HepG2 (cell line): ENCODE measurements around the gene FKBP14. TPM values are rescaled to one million over a fixed set of nuclear protein-coding genes. Genes with fewer than 3 reads are reported as not detected.

Experiments used
- ARID2 ChIP-seq: sonication (generic); formaldehyde crosslinking; IDR thresholded peaks from 2 replicates; pipeline ENCODE4 v1.8.1; 2022; ENCODE audit warnings: mild to moderate bottlenecking, missing genetic modification reagents, borderline replicate concordance
- ATF7 ChIP-seq, 2 experiments: fragments of 450-650 bp in 1 of 2; sonication (generic) in 1 of 2; formaldehyde crosslinking in 1 of 2; IDR thresholded peaks; 2 replicates each; pipeline versions ENCODE4 v1.4.0 to v1.6.1; 2016 to 2020; ENCODE audit warnings: antibody characterized with exemption in 1 of 2, mild to moderate bottlenecking in 1 of 2, missing genetic modification reagents in 1 of 2
- CBFB ChIP-seq: sonication (generic); formaldehyde crosslinking; IDR thresholded peaks from 2 replicates; pipeline ENCODE4 v1.4.0; 2020; ENCODE audit warnings: missing genetic modification reagents
- ELF4 ChIP-seq: sonication (generic); formaldehyde crosslinking; IDR thresholded peaks from 2 replicates; pipeline ENCODE4 v1.5.0; 2020; ENCODE audit warnings: missing genetic modification reagents, mild to moderate bottlenecking, moderate library complexity, borderline replicate concordance
- IKZF5 ChIP-seq: IDR thresholded peaks from 2 replicates; pipeline ENCODE4 v1.6.1; 2018; ENCODE audit warnings: missing genetic modification reagents, mild to moderate bottlenecking, missing compliant biosample characterization
- PAWR ChIP-seq: sonication (generic); formaldehyde crosslinking; IDR thresholded peaks from 2 replicates; pipeline ENCODE4 v1.4.0; 2020; ENCODE audit warnings: missing genetic modification reagents, mild to moderate bottlenecking, borderline replicate concordance
- PRDM15 ChIP-seq: sonication (generic); formaldehyde crosslinking; IDR thresholded peaks from 2 replicates; pipeline ENCODE4 v1.4.0; 2020; ENCODE audit warnings: missing genetic modification reagents
- RNF2 ChIP-seq: fragments of 450-650 bp; conservative IDR thresholded peaks from 2 replicates; pipeline ENCODE4 v1.6.1; 2016; ENCODE audit warnings: low read depth
- SKI ChIP-seq: fragments of 450-650 bp; IDR thresholded peaks from one replicate; pipeline ENCODE4 v1.6.1; 2018; ENCODE audit warnings: mild to moderate bottlenecking; ENCODE audit not compliant: partially characterized antibody
- ZBTB7B ChIP-seq: sonication (generic); formaldehyde crosslinking; IDR thresholded peaks from 2 replicates; pipeline ENCODE4 v1.4.0; 2020; ENCODE audit warnings: missing genetic modification reagents
- ZNF782 ChIP-seq: sonication (generic); formaldehyde crosslinking; IDR thresholded peaks from 2 replicates; pipeline ENCODE4 v1.4.0; 2020; ENCODE audit warnings: missing genetic modification reagents, mild to moderate bottlenecking, borderline replicate concordance
- polyA plus RNA-seq, 8 experiments: library from polyadenylated mRNA; depleted of rRNA in 3 of 8; stranded (reverse) in 7 of 8; unstranded in 1 of 8; fragments of >200 nt; fragmentation: Illumina TruSeq in 4 of 8; extraction: Trizol in 4 of 8; gene quantifications; 2 replicates each; pipeline versions ENCODE4 v1.2.1 to v1.2.3, GENCODE V29; 2011 to 2016; ENCODE audit warnings: low read depth in 4 of 8, missing spikeins in 1 of 8, mixed read lengths in 1 of 8; ENCODE audit not compliant: insufficient read depth in 1 of 8
- total RNA-seq, 5 experiments: library from RNA; depleted of rRNA; stranded (reverse); fragments of >200 nt; fragmentation: Illumina TruSeq; extraction: Trizol; gene quantifications; 2 replicates each; pipeline ENCODE4 v1.2.3, GENCODE V29; 2016; ENCODE audit warnings: low read depth in 1 of 5
- TF ChIP-seq, protein P1 (sequence below): sonication (generic); formaldehyde crosslinking; IDR thresholded peaks from 2 replicates; pipeline ENCODE4 v1.4.0; 2020; ENCODE audit warnings: mild to moderate bottlenecking, missing genetic modification reagents
- TF ChIP-seq, protein P2 (sequence below): sonication (generic); formaldehyde crosslinking; IDR thresholded peaks from 2 replicates; pipeline ENCODE4 v1.4.0; 2020; ENCODE audit warnings: low read depth, missing genetic modification reagents

FKBP14 gene
- total and polyA plus RNA-seq, 2 of the 13 experiments (the other 11 are each of a cell fraction or from before 2014, with no cell fraction given), result 20.0 to 32.3 TPM

DNA sequence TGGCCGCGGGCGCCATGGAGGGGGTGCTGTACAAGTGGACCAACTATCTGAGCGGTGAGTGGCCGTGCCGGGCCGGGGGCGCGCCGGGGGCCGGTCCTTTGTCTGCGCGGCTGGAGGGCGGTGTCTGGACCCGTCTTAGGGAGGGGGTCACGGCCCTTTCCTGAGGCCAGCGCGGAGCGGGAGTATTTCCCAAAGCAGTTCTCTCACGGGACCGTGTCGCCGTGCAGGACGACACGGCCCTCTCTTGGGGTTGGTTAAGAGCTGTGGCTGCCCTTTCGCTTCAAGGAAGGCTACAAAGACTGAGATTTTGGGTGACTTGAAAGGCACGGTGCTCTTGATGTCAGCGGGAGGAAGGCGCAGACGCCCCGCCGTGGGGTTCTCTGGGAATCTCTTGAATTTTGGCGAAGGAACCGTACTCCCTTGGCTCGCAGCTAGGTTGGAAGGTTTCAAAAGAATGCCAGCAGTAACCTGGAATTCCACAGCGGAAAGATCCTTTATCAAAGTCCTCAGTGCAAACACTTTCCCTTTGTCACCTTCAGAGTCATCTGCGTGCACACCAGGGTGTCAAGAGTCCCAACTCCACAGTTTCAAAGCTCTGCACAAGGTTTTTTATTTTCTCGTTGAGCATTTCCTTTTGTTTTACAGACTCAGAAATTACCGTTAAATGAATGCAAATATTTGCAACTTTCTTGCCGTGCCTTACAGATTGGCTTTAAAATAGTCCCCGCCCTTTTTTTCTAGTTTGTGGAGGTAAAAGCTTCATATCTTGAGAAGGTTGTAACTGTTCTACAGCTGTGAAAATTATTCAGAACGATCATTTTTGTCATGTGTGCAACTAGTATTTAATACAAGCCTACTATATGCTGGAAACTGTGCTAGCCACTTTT, 2.5 kb upstream of the FKBP14 start (continued):
- no peak; the same call in 1 of the 2 replicates for TF ChIP-seq PRDM15 (CRISPR knock-in tag)
- TF ChIP-seq RNF2, result no peak
- no peak for TF ChIP-seq IKZF5 (CRISPR knock-in tag)
- TF ChIP-seq ZBTB7B (CRISPR knock-in tag), result no peak
- TF ChIP-seq, protein P1, sequence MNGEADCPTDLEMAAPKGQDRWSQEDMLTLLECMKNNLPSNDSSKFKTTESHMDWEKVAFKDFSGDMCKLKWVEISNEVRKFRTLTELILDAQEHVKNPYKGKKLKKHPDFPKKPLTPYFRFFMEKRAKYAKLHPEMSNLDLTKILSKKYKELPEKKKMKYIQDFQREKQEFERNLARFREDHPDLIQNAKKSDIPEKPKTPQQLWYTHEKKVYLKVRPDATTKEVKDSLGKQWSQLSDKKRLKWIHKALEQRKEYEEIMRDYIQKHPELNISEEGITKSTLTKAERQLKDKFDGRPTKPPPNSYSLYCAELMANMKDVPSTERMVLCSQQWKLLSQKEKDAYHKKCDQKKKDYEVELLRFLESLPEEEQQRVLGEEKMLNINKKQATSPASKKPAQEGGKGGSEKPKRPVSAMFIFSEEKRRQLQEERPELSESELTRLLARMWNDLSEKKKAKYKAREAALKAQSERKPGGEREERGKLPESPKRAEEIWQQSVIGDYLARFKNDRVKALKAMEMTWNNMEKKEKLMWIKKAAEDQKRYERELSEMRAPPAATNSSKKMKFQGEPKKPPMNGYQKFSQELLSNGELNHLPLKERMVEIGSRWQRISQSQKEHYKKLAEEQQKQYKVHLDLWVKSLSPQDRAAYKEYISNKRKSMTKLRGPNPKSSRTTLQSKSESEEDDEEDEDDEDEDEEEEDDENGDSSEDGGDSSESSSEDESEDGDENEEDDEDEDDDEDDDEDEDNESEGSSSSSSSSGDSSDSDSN (CRISPR knock-in tag), result no peak; the same call in 1 of the 2 replicates
- TF ChIP-seq ELF4 (CRISPR knock-in tag), result no peak
- no peak for TF ChIP-seq CBFB
- TF ChIP-seq PAWR (CRISPR knock-in tag), result no peak
- no peak for TF ChIP-seq SKI
- TF ChIP-seq ATF7 (IDR thresholded peaks at IDR 0.05), result no peak
- TF ChIP-seq ATF7 (CRISPR knock-in tag; IDR thresholded peaks at IDR 0.05), result no peak
- no peak for TF ChIP-seq ZNF782 (CRISPR knock-in tag)
- TF ChIP-seq, protein P2, sequence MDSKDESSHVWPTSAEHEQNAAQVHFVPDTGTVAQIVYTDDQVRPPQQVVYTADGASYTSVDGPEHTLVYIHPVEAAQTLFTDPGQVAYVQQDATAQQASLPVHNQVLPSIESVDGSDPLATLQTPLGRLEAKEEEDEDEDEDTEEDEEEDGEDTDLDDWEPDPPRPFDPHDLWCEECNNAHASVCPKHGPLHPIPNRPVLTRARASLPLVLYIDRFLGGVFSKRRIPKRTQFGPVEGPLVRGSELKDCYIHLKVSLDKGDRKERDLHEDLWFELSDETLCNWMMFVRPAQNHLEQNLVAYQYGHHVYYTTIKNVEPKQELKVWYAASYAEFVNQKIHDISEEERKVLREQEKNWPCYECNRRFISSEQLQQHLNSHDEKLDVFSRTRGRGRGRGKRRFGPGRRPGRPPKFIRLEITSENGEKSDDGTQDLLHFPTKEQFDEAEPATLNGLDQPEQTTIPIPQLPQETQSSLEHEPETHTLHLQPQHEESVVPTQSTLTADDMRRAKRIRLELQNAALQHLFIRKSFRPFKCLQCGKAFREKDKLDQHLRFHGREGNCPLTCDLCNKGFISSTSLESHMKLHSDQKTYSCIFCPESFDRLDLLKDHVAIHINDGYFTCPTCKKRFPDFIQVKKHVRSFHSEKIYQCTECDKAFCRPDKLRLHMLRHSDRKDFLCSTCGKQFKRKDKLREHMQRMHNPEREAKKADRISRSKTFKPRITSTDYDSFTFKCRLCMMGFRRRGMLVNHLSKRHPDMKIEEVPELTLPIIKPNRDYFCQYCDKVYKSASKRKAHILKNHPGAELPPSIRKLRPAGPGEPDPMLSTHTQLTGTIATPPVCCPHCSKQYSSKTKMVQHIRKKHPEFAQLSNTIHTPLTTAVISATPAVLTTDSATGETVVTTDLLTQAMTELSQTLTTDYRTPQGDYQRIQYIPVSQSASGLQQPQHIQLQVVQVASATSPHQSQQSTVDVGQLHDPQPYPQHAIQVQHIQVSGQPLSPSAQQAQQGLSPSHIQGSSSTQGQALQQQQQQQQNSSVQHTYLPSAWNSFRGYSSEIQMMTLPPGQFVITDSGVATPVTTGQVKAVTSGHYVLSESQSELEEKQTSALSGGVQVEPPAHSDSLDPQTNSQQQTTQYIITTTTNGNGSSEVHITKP (CRISPR knock-in tag), result no peak
- peak; percentile 45; the same call in 1 of the 2 replicates for TF ChIP-seq ARID2 (CRISPR knock-in tag)
